ENCODE data around the gene PDE4D.
A peak's percentile ranks its signal among the peaks of the same experiment; 100 is the strongest.

PDE4D gene

DNA sequence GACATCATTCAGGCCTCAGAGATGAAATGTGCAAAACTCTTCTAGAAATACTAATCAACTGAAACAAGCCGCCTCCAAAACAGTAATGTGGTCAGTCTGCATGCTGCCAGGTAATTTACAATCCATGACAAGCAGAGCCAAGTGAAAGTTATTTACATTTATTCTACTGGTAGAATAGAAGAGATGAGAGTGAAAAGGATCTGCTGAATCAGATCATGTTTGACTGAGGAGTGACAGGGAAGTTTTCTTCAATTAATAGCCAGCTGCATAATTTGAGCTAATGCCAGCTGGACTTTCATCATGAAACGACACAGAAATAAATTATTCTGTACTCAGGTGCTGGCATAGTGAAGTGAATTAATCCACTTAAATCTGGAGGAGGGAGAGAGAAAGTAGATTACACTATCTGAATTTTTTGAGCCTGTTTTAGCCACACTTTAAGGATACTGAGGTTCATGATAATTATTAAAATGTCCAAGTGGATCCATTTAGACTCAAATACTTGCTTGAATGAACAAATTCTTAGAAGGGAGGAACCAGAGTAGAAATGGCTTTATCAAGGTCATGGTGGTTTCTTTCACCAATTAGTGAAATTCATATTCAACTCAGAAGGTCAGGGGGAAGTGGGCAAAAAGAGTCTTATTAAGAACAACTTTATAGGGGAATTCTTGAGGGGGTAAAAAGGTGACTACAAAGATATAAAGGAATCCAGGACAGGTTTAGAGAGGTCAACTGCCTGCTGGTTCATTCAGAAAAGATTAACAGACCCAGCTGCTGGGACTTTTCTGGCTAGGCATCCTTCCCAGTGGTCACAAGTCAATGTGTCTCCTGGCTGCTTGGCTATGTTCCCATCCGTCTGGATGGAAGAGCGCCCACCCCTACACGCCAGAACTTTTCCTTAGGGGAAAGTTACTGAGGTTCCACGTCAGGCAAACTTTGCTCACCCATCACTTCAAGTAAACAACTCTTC lies 350.4 kb downstream of the PDE4D start:
- H3K27ac ChIP-seq, result peak overlapping the region; percentile 49

DNA sequence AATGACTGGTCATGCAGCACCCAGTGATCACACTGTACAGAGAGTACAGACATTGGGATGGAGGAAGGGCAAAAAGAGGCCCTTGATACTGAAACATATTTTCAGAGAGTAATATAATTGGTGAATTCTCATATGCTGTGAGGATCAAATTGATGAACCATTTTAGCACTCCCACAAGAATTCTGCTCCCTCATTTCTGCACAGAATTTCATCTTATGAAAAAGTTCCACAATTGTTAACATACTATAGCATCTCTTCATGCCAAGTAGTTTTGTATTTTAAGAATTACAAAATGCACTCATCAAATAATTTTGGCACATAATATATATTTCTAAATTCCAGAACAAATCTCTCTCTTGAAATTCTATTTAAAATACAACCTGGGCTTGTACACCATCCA lies 351.2 kb downstream of the PDE4D start:
- TF ChIP-seq, protein P1, sequence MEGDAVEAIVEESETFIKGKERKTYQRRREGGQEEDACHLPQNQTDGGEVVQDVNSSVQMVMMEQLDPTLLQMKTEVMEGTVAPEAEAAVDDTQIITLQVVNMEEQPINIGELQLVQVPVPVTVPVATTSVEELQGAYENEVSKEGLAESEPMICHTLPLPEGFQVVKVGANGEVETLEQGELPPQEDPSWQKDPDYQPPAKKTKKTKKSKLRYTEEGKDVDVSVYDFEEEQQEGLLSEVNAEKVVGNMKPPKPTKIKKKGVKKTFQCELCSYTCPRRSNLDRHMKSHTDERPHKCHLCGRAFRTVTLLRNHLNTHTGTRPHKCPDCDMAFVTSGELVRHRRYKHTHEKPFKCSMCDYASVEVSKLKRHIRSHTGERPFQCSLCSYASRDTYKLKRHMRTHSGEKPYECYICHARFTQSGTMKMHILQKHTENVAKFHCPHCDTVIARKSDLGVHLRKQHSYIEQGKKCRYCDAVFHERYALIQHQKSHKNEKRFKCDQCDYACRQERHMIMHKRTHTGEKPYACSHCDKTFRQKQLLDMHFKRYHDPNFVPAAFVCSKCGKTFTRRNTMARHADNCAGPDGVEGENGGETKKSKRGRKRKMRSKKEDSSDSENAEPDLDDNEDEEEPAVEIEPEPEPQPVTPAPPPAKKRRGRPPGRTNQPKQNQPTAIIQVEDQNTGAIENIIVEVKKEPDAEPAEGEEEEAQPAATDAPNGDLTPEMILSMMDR (IDR thresholded peaks at IDR 0.05), result no peak
- no peak for TF ChIP-seq ZFX (IDR thresholded peaks at IDR 0.05; ENCODE audit: borderline replicate concordance)
- H3K27ac ChIP-seq, result no peak overlapping the region

More for the DNA sequence above, 350.4 kb downstream of the PDE4D start:
- no peak for TF ChIP-seq ZFX (IDR thresholded peaks at IDR 0.05; ENCODE audit: borderline replicate concordance)
- TF ChIP-seq, protein P1 (IDR thresholded peaks at IDR 0.05), result no peak

DNA sequence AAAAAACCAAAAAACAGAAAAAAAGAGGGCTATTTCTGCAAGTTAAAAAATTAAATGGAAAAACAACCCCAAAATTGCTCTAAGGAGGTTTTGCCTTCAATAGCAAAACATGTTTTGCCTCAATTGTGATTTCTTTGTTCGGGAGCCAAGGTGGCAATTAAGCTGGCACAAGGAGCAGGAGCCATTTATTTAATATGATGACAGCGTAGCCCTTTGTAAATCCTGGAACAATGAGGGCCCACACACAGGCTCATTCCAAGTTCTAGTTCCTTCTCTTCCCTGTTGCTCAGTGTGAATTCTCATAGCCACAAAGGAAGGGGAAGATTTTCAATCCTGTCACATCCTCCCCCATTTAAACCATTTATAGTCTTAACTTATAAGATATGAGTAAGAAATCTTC lies 353.2 kb downstream of the PDE4D start:
- no peak overlapping the region for H3K27ac ChIP-seq
- TF ChIP-seq, protein P1 (IDR thresholded peaks at IDR 0.05), result no peak
- no peak for TF ChIP-seq ZFX (IDR thresholded peaks at IDR 0.05; ENCODE audit: borderline replicate concordance)

DNA sequence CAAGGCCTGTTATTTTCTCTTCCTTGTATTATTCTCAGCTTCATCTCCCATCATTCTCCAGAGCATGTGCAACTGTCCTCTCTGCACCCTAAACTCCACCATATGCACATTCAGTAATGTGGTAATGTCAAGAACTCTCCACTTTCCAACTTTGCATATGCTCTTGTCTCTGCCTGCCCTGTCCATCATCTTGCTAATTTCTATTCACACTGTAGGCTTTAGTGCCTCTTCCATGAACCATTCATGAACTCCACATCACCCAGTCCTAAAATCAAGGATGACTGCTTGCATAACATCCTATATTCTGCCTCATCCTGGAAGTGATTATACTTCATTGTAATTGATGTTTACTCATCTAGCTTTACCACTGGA lies 354.8 kb downstream of the PDE4D start:
- no peak for TF ChIP-seq ZFX (IDR thresholded peaks at IDR 0.05; ENCODE audit: borderline replicate concordance)
- TF ChIP-seq, protein P1 (IDR thresholded peaks at IDR 0.05), result no peak
- no peak overlapping the region for H3K27ac ChIP-seq

DNA sequence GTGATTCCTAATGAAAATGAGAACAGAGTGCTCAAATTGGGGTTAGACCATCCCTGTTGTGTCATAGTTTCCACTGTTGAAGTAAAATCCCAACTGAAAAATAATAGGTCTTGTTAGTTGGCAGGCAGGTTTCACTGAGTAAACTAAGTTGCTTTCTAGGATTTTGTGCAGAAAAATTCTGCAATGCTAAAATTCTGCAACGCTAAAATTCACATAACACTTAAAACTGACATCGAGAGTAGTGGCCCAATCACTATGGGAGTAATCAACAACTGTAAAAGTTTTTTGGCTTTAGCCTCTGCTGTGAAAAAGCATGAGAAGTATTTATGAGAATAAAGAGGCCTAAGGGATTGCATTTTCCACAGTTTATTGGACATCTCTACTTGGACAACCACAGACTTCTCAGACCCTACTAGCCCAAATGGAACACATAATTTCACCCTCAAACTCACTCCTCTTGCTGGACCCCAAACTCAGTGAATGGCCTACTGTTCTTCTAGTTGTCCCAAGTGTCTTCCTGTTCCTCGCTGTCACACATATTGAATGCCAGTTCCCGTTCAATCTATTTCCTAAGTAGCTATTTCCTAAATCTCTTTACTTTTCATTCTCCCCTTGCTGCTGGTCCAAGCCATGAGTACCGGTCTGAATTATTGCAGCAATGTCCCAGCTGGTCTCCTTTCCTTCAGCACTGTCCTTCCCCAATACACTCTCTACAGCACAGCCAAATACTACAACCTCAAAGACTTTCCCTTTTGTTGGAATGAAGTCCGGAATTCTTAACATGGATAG lies 355.4 kb downstream of the PDE4D start:
- H3K27ac ChIP-seq, result no peak overlapping the region
- TF ChIP-seq, protein P1 (IDR thresholded peaks at IDR 0.05), result no peak

DNA sequence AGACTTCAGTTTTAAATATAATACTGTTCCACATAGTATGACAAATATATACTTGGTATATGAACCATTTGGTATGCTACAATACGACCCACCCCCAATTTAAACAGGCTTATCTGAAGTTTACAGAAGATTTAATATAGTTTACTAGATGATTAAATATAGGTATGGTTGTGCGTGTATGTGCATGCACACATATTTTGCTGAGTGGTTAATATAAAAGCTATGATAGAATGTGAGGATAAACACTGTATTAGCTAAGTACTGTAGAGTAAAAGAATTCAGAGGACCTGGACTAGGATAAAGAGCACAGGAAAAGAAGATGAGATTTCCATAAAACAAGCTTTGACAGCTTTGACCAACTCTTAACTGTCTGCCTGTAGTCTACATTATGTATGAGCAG lies 356.7 kb downstream of the PDE4D start:
- no peak for TF ChIP-seq ZFX (IDR thresholded peaks at IDR 0.05; ENCODE audit: borderline replicate concordance)
- TF ChIP-seq, protein P1 (IDR thresholded peaks at IDR 0.05), result no peak
- no peak overlapping the region for H3K27ac ChIP-seq

DNA sequence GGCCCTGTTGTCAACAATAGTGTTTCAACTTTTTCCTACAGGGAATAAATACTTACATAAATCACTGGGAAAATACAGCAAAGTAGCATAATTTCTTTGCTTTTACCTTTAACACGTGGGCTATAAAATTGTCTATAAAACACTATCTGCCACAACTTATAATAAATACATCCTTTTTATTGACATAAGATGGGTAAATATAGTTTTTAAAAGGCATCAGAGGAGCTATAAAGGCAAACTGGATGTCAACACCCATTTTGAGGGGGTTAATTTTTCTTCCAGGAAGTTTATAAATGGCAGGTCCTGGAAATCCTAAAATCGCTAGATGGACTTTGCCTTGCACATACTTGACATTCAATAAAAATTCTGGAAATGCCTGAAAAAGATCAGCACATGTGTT lies 358.0 kb downstream of the PDE4D start:
- no peak overlapping the region for H3K27ac ChIP-seq
- TF ChIP-seq, protein P1 (IDR thresholded peaks at IDR 0.05), result no peak
- TF ChIP-seq ZFX (IDR thresholded peaks at IDR 0.05; ENCODE audit: borderline replicate concordance), result no peak

Data from 22Rv1 (cell line).